ENCODE results near the gene SYCP2.
"Not testable (repeated sequence)": the region's sequence is repeated elsewhere in the genome, so short reads cannot be mapped to it uniquely, and the experiment has no call there.

SYCP2 gene

GRCh38 chr20:59933296-59933848, at the start of gene SYCP2:
Gene SYCP2 (minus strand): TSS chr20:59933637. CDS start chr20:59922413, 11,224 bp downstream.
- CTCF ChIA-PET: interaction anchor here (0.5 to 1.8 kb wide), 5 partner anchors 8 to 34 kb away, joined by 3 to 16 read pairs (median 5); no protein-coding TSS in a partner anchor
- Mint-ChIP-seq H3K27ac (peak within 1 kb of the TSS; percentile 26), H3K4me1 (peaks cover 27% of the 10 kb centered on the region)

GRCh38 chr20:59983076-59983475, 49.6 kb upstream of the SYCP2 start:
- H3K27ac Mint-ChIP-seq: no peak overlapping the region
- CTCF ChIA-PET: no interaction called here
- no peak for DNase-seq
- H3K4me3 Mint-ChIP-seq: no peak overlapping the region
- H3K9me3 Mint-ChIP-seq: no peaks in the 10 kb centered on the region
- H3K36me3 Mint-ChIP-seq: no peaks in the 10 kb centered on the region
- no peaks in the 10 kb centered on the region for H3K27me3 Mint-ChIP-seq
- no peaks in the 10 kb centered on the region for H3K4me1 Mint-ChIP-seq

More at GRCh38 chr20:59933296-59933848, at the start of gene SYCP2:
- no peaks in the 10 kb centered on the region for H3K27me3 Mint-ChIP-seq
- DNase-seq: peak; percentile 62
- no peaks in the 10 kb centered on the region for H3K9me3 Mint-ChIP-seq
- H3K4me3 Mint-ChIP-seq: peak within 1 kb of the TSS; percentile 70
- H3K36me3 Mint-ChIP-seq: peaks cover 8% of the 10 kb centered on the region

GRCh38 chr20:59977086-59977485, 43.6 kb upstream of the SYCP2 start:
- Mint-ChIP-seq H3K4me1 (no peaks in the 10 kb centered on the region), H3K36me3 (no peaks in the 10 kb centered on the region), H3K9me3 (no peaks in the 10 kb centered on the region), H3K27ac (no peak overlapping the region), H3K27me3 (no peaks in the 10 kb centered on the region), H3K4me3 (no peak overlapping the region)
- no peak for DNase-seq
- CTCF ChIA-PET: no interaction called here

DNA sequence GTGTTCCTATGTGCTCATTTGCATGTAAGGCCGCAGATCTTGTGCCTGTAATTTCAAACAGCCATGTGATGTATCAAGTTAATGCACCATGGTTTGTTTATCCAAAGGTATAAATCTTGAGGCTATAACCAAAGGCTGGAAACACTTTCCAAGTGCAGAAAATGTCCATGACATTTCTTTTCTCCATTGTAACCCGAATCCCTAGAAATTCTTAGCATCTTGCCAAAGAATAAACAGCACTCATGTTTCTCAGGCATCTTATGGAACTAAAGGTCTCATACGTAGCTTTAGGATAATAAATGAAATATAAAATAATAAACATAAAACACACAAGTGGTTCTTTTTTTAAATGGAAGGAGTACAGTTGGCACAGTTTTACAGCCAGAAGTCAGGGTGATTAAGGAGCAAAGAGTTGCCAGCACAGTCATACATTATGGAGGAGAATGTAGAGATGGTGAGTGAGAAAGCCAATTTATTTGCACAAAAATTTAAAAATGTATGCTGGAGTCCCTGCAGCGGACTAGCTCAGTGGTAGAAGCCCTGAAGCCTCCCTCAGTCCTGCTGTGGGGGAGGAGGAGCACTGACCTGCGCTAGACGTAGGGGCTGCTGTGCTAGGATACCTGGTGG, 42.8 kb upstream of the SYCP2 start:
- Mint-ChIP-seq H3K9me3 (no peaks in the 10 kb centered on the region), H3K4me1 (no peaks in the 10 kb centered on the region), H3K27ac (no peak overlapping the region), H3K4me3 (no peak overlapping the region), H3K36me3 (no peaks in the 10 kb centered on the region), H3K27me3 (no peaks in the 10 kb centered on the region)
- DNase-seq: no peak
- CTCF ChIA-PET: no interaction called here

DNA sequence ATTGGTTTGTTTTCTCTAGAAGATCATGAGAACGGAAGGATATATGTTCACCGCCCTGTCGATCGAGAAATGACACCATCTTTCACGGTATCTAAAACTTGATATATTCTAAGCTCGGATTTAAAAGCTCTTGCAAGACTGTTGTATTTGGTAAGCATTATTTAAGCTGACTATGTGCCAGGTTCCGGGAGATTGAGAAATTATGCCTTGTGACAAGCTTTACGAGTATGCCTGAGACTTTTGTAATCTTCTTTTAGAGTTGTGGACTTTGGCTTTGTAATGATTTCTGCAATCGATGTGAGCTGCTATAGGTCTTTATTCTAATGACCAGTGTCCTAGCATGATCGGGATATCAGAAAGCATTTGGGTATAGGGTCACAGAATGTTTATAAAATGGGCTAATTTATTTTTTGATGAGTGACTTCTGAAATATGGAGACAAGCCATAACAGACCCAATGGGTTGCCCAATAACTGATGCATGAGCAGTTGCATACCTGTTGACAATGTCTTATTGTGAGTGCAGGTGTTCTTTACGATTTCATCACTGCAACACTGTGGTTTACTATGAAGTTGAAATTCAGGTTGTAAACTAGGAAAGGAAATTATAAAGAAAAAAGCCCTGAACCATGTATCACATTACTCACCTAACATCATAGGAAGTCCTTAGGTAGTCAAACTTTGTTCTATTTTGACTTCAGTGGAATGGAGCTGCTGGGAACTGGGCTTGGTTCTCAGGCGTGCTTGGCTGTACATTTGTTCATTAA, 38.8 kb upstream of the SYCP2 start:
- H3K4me1 Mint-ChIP-seq: no peaks in the 10 kb centered on the region

GRCh38 chr20:59971428-59971827, 38.0 kb upstream of the SYCP2 start:
- H3K4me3 Mint-ChIP-seq: no peak overlapping the region
- no peaks in the 10 kb centered on the region for H3K4me1 Mint-ChIP-seq
- H3K36me3 Mint-ChIP-seq: no peaks in the 10 kb centered on the region
- H3K27me3 Mint-ChIP-seq: peaks cover 7% of the 10 kb centered on the region
- H3K9me3 Mint-ChIP-seq: no peaks in the 10 kb centered on the region
- DNase-seq: no peak
- CTCF ChIA-PET: no interaction called here
- H3K27ac Mint-ChIP-seq: no peak overlapping the region

More for the DNA sequence above, 38.8 kb upstream of the SYCP2 start:
- CTCF ChIA-PET: no interaction called here
- DNase-seq: no peak
- Mint-ChIP-seq H3K27ac (no peak overlapping the region), H3K4me3 (no peak overlapping the region), H3K27me3 (peaks cover 7% of the 10 kb centered on the region), H3K9me3 (no peaks in the 10 kb centered on the region), H3K36me3 (no peaks in the 10 kb centered on the region)

GRCh38 chr20:59966428-59966827, 33.0 kb upstream of the SYCP2 start:
- Mint-ChIP-seq H3K36me3 (no peaks in the 10 kb centered on the region), H3K27me3 (peaks cover 7% of the 10 kb centered on the region), H3K27ac (no peak overlapping the region), H3K4me1 (no peaks in the 10 kb centered on the region), H3K9me3 (no peaks in the 10 kb centered on the region), H3K4me3 (no peak overlapping the region)
- DNase-seq: no peak
- CTCF ChIA-PET: no interaction called here

DNA sequence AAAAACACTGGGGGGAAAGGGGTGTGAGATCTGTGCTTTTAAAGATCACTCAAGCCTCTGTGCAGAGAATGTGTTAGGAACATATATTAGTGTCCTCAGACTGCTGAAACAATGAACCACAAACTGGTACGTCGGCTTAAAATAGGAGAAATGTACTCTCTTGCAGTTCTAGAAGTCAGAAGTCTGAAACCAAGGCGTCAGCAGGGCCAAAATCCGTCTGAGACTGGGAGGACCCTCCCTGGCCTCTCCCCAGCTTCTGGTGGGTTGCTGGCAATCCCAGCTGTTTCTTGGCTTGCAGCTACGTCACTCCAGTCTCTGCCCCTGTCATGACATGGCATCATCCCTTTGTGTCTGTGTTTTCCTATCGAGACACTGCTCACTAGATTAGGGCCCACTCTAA, 28.7 kb upstream of the SYCP2 start:
- H3K36me3 Mint-ChIP-seq: no peaks in the 10 kb centered on the region
- H3K4me3 Mint-ChIP-seq: no peak overlapping the region
- CTCF ChIA-PET: interaction anchor here (1.1 kb wide), 1 partner anchor 248 kb away, joined by 4 read pairs; no protein-coding TSS in a partner anchor
- no peak overlapping the region for H3K27ac Mint-ChIP-seq
- no peaks in the 10 kb centered on the region for H3K27me3 Mint-ChIP-seq
- DNase-seq: no peak
- H3K9me3 Mint-ChIP-seq: no peaks in the 10 kb centered on the region
- no peaks in the 10 kb centered on the region for H3K4me1 Mint-ChIP-seq

- Mint-ChIP-seq H3K27ac (no peak overlapping the region), H3K4me3 (no peak overlapping the region), H3K27me3 (no peaks in the 10 kb centered on the region), H3K9me3 (no peaks in the 10 kb centered on the region), H3K4me1 (no peaks in the 10 kb centered on the region), H3K36me3 (no peaks in the 10 kb centered on the region)
- CTCF ChIA-PET: no interaction called here
- DNase-seq: no peak
These were observed 28.0 kb upstream of the SYCP2 start for GRCh38 chr20:59961423-59961822.

GRCh38 chr20:59958626-59959025, 25.2 kb upstream of the SYCP2 start:
- Mint-ChIP-seq H3K4me3 (no peak overlapping the region), H3K36me3 (no peaks in the 10 kb centered on the region), H3K27me3 (no peaks in the 10 kb centered on the region), H3K9me3 (no peaks in the 10 kb centered on the region), H3K27ac (no peak overlapping the region), H3K4me1 (no peaks in the 10 kb centered on the region)
- CTCF ChIA-PET: no interaction called here
- DNase-seq: no peak

DNA sequence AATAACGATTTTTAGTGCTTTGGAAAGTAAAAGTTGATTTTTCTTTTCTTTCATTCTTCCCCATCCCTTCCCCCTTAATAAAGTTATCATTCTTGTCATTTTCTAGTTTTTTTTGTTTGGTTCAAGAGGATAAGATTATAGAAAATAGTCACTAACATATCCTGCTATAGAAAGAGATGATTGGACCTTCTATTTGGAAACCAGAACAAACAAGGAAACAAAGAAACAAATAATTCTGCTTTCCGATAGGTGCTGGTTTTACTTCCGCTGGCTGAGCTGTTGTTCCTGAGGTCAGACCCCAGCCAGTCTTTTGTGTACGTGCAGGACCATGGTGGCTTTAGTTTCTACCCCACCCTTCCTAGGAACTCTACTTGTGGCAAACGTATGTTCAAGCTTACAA, 24.7 kb upstream of the SYCP2 start, which contains the start of gene CDH26:
CDH26 (plus strand) TSS at position 301 of the 400 bp plus-strand sequence. CDS start 304 bp downstream, outside the sequence.
- no peaks in the 10 kb centered on the region for H3K27me3 Mint-ChIP-seq
- no peak for DNase-seq
- H3K4me3 Mint-ChIP-seq: no peak within 1 kb of the TSS
- H3K27ac Mint-ChIP-seq: no peak within 1 kb of the TSS
- no peaks in the 10 kb centered on the region for H3K36me3 Mint-ChIP-seq
- H3K4me1 Mint-ChIP-seq: no peaks in the 10 kb centered on the region
- CTCF ChIA-PET: no interaction called here
- H3K9me3 Mint-ChIP-seq: no peaks in the 10 kb centered on the region

- CTCF ChIA-PET, H3K4me3 Mint-ChIP-seq: not testable (repeated sequence)
These were observed 24.1 kb upstream of the SYCP2 start for GRCh38 chr20:59957568-59957967.

DNA sequence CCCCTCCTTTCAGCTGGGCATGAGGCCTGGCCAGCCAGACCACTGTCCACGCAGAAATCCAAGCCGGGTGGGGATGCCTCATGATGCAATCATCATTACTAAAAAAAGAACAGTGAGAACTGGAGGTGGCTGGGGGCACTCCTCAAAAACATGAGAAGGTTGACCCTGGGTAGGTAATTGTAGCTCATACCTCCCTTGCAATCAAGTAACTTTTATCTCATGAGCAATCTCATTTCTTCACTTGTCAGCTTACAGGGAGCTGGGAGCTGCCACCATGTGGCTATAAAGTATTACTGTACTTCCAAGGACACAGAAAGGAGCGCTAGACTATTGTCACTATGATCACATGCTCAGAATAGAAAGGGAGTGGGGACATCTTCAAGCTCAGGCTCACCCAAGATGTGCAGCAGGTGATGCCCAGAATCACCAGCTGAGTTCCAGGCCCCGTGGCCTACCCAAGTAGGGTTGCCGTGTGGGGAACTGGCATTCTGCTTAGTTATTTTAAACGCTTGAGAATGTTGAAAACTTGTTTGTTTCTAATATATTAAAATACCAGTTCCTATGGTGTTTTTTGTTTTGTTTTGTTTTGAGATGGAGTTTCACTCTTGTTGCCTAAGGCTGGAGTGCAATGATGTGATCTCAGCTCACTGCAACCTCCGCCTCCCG, 21.8 kb upstream of the SYCP2 start:
- H3K9me3 Mint-ChIP-seq: no peaks in the 10 kb centered on the region
- CTCF ChIA-PET: interaction anchor here (0.7 to 2.0 kb wide), 5 partner anchors 15 to 1274 kb away, joined by 3 to 5 read pairs (median 3); partner anchors contain the start of genes FAM217B and PPP1R3D
- H3K27ac Mint-ChIP-seq: no peak overlapping the region
- H3K4me1 Mint-ChIP-seq: no peaks in the 10 kb centered on the region
- peak; percentile 23 for DNase-seq
- H3K36me3 Mint-ChIP-seq: no peaks in the 10 kb centered on the region
- H3K27me3 Mint-ChIP-seq: no peaks in the 10 kb centered on the region
- no peak overlapping the region for H3K4me3 Mint-ChIP-seq

More at GRCh38 chr20:59957568-59957967, 24.1 kb upstream of the SYCP2 start:
- H3K27me3 Mint-ChIP-seq, H3K4me1 Mint-ChIP-seq, H3K9me3 Mint-ChIP-seq, DNase-seq, H3K36me3 Mint-ChIP-seq, H3K27ac Mint-ChIP-seq: not testable (repeated sequence)

DNA sequence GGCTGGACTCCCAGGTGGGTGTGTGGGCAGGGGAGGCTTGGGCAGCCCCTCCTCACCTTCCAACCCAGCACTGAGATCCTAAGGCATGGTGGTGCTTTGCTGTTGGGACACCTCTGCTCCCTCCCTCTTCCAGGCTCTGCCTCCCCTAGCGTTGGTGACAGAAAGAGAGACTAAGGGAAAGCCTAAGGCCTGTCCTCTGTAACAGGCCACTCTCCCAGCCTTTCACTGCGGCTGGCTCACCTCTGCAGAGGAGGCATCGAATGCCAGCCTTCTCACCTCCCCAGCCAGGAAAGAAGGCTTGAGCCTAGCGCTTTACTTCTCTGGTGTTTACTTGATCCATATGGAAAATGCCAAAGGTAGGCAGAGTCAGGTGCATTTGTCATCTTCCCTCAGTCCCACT, 21.3 kb upstream of the SYCP2 start:
- no peaks in the 10 kb centered on the region for H3K9me3 Mint-ChIP-seq
- no peaks in the 10 kb centered on the region for H3K36me3 Mint-ChIP-seq
- no peak overlapping the region for H3K27ac Mint-ChIP-seq
- CTCF ChIA-PET: interaction anchor here (1.0 to 2.0 kb wide), 3 partner anchors 15 to 102 kb away, joined by 3 to 5 read pairs (median 3); partner anchors contain the start of genes FAM217B and PPP1R3D
- no peak overlapping the region for H3K4me3 Mint-ChIP-seq
- H3K27me3 Mint-ChIP-seq: no peaks in the 10 kb centered on the region
- no peaks in the 10 kb centered on the region for H3K4me1 Mint-ChIP-seq
- DNase-seq: no peak

All from activated naive CD4-positive, alpha-beta T cell treated with anti-CD3 and anti-CD28 coated beads, Interleukin-2, amount 10 ng/mL, durations not matched to agents 7 days and 5 days (primary cell).